ENCODE data around the gene SLIT1.

Gene SLIT1

DNA sequence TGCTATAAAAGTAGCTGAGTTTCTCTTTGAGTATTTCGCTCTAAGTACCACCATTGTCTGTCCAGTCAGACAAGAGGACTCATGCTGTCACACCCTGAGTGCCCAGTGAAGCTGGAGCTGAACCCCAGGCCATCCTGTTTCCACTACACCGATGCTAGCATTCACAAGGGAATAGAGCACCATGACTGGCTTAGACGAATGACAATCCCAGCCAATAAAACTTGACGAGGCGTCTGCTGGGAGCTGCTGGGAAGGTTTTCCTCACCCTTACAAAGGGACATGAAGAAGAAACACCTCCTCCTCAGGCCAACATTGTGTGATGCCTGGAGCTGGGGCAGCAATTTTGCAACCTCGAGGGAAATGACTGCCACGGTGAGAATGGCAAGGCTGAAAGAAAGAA, 17.5 kb upstream of the SLIT1 start:
- no peak overlapping the region for H3K4me2 ChIP-seq (ENCODE audit: low read length)
- TF ChIP-seq CTCF (IDR thresholded peaks at IDR 0.05; ENCODE audit: low read length): no peak
- TF ChIP-seq EZH2 (IDR thresholded peaks at IDR 0.05; ENCODE audit: borderline replicate concordance, low read length): no peak

DNA sequence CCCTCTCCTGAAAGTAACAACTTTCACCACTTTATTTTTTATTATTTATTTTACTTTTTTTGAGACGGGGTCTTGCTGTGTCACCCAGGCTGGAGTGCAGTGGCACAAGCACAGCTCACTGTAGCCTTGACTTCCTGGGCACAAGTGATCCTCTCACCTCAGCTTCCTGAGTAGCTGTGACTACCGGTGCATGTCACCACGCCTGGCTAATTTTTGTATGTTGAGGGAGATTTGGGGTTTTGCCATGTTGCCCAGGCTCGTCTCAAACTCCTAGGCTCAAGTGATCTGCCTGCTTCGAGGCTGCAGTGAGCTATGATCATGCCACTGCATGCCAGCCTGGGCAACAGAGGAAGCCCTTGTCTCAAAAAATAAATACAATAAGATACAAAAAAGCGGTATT, 14.9 kb upstream of the SLIT1 start:
- Histone ChIP-seq H3K4me1 (ENCODE audit: insufficient read depth, low read length, severe bottlenecking) (peaks cover 65% of the 10 kb centered on the region), H4K20me1 (ENCODE audit: insufficient read depth, low read length) (no peaks in the 10 kb centered on the region), H3K27ac (ENCODE audit: low read depth, low read length, poor library complexity, severe bottlenecking) (peak overlapping the region; percentile 93)

More for the DNA sequence above, 17.5 kb upstream of the SLIT1 start:
- Histone ChIP-seq H2AFZ (ENCODE audit: low read length) (no peak overlapping the region), H3K9ac (ENCODE audit: low read length) (no peak overlapping the region), H3K4me1 (ENCODE audit: insufficient read depth, low read length, severe bottlenecking) (peaks cover 57% of the 10 kb centered on the region), H3K9me2 (ENCODE audit: low read depth, low read length) (no peaks in the 10 kb centered on the region), H3K79me2 (ENCODE audit: insufficient read depth, low read length) (no peaks in the 10 kb centered on the region), H3K27ac (ENCODE audit: low read depth, low read length, poor library complexity, severe bottlenecking) (peak overlapping the region; percentile 8), H4K20me1 (ENCODE audit: insufficient read depth, low read length) (no peaks in the 10 kb centered on the region), H3K9me3 (ENCODE audit: low read length) (no peaks in the 10 kb centered on the region), H3K4me3 (ENCODE audit: low read depth, low read length, poor library complexity, severe bottlenecking) (no peak overlapping the region), H3F3A (ENCODE audit: insufficient read depth, low read length) (0 out of 2 replicates have a peak, but pooled peaks cover 4% of the 10 kb centered on the region), H3K27me3 (ENCODE audit: insufficient read depth, low read length) (no peaks in the 10 kb centered on the region), H3K36me3 (ENCODE audit: insufficient read depth, low read length) (no peaks in the 10 kb centered on the region)

GRCh38 chr10:97199152-97199551, 13.4 kb upstream of the SLIT1 start:
- Histone ChIP-seq H3K4me1 (ENCODE audit: insufficient read depth, low read length, severe bottlenecking) (peaks cover 68% of the 10 kb centered on the region), H4K20me1 (ENCODE audit: insufficient read depth, low read length) (no peaks in the 10 kb centered on the region), H3K79me2 (ENCODE audit: insufficient read depth, low read length) (no peaks in the 10 kb centered on the region), H3K27ac (ENCODE audit: low read depth, low read length, poor library complexity, severe bottlenecking) (peak overlapping the region; percentile 93), H2AFZ (ENCODE audit: low read length) (no peak overlapping the region), H3F3A (ENCODE audit: insufficient read depth, low read length) (0 out of 2 replicates have a peak, but pooled peaks cover 4% of the 10 kb centered on the region), H3K9me2 (ENCODE audit: low read depth, low read length) (no peaks in the 10 kb centered on the region), H3K9me3 (ENCODE audit: low read length) (no peaks in the 10 kb centered on the region), H3K4me3 (ENCODE audit: low read depth, low read length, poor library complexity, severe bottlenecking) (peak overlapping the region; percentile 8), H3K36me3 (ENCODE audit: insufficient read depth, low read length) (no peaks in the 10 kb centered on the region), H3K9ac (ENCODE audit: low read length) (peak overlapping the region; percentile 24; the same call in 1 of the 2 replicates), H3K4me2 (ENCODE audit: low read length) (peak overlapping the region; percentile 29; the same call in 1 of the 2 replicates), H3K27me3 (ENCODE audit: insufficient read depth, low read length) (no peaks in the 10 kb centered on the region)
- no peak for TF ChIP-seq EZH2 (IDR thresholded peaks at IDR 0.05; ENCODE audit: borderline replicate concordance, low read length)
- TF ChIP-seq CTCF (IDR thresholded peaks at IDR 0.05; ENCODE audit: low read length): no peak

More for the DNA sequence above, 14.9 kb upstream of the SLIT1 start:
- no peak overlapping the region for H2AFZ ChIP-seq (ENCODE audit: low read length)
- no peaks in the 10 kb centered on the region for H3K9me3 ChIP-seq (ENCODE audit: low read length)
- H3F3A ChIP-seq (ENCODE audit: insufficient read depth, low read length): 0 out of 2 replicates have a peak, but pooled peaks cover 4% of the 10 kb centered on the region
- H3K4me2 ChIP-seq (ENCODE audit: low read length): peak overlapping the region; percentile 44; the same call in 1 of the 2 replicates
- H3K36me3 ChIP-seq (ENCODE audit: insufficient read depth, low read length): no peaks in the 10 kb centered on the region
- no peaks in the 10 kb centered on the region for H3K79me2 ChIP-seq (ENCODE audit: insufficient read depth, low read length)
- TF ChIP-seq CTCF (IDR thresholded peaks at IDR 0.05; ENCODE audit: low read length) (no peak), EZH2 (IDR thresholded peaks at IDR 0.05; ENCODE audit: borderline replicate concordance, low read length) (no peak)
- H3K4me3 ChIP-seq (ENCODE audit: low read depth, low read length, poor library complexity, severe bottlenecking): no peak overlapping the region
- H3K9me2 ChIP-seq (ENCODE audit: low read depth, low read length): no peaks in the 10 kb centered on the region
- no peaks in the 10 kb centered on the region for H3K27me3 ChIP-seq (ENCODE audit: insufficient read depth, low read length)
- H3K9ac ChIP-seq (ENCODE audit: low read length): peak overlapping the region; percentile 39; the same call in 1 of the 2 replicates
